Tibial nerve (tissue), 3 donors: ENCODE results near the gene ABCB4.

Experiments
- POLR2A ChIP-seq, 2 donors: fragments of 450-650 bp; IDR thresholded peaks; one replicate each; pipeline ENCODE4 v1.6.1; 2017; ENCODE audit warnings: antibody characterized with exemption in 2 of 2, mild to moderate bottlenecking in 2 of 2, moderate library complexity in 2 of 2
- TF ChIP-seq, protein P1 (sequence below), 5 experiments: fragments of 200-600 bp in 3 of 5; fragments of 450-650 bp in 2 of 5; sonication (generic) in 3 of 5; IDR thresholded peaks; one replicate each; pipeline ENCODE4 v1.5.1; 2016 to 2019; ENCODE audit warnings: antibody characterized with exemption in 5 of 5, mild to moderate bottlenecking in 3 of 5, moderate library complexity in 2 of 5

DNA sequence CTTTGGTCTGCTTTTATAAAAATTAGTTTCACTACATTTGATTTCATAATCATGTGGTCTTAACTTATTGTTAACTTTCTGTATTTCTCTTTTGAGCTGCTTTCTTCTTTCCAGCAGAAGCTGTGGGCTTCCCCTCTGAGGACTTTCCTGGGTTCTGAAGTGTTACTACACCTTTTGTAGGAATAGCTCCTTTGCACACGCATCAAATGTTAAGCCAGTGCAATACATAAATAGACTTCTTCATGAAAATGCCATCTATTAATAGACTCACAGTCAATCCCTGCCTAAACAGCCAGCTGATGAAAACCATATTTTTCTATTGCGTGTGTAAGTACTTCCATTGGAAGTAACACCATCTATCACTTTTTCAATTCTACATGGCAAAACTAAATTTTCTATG lies 1.5 kb downstream of the ABCB4 start:
- TF ChIP-seq POLR2A (IDR thresholded peaks at IDR 0.05) = no peak
- TF ChIP-seq, protein P1, sequence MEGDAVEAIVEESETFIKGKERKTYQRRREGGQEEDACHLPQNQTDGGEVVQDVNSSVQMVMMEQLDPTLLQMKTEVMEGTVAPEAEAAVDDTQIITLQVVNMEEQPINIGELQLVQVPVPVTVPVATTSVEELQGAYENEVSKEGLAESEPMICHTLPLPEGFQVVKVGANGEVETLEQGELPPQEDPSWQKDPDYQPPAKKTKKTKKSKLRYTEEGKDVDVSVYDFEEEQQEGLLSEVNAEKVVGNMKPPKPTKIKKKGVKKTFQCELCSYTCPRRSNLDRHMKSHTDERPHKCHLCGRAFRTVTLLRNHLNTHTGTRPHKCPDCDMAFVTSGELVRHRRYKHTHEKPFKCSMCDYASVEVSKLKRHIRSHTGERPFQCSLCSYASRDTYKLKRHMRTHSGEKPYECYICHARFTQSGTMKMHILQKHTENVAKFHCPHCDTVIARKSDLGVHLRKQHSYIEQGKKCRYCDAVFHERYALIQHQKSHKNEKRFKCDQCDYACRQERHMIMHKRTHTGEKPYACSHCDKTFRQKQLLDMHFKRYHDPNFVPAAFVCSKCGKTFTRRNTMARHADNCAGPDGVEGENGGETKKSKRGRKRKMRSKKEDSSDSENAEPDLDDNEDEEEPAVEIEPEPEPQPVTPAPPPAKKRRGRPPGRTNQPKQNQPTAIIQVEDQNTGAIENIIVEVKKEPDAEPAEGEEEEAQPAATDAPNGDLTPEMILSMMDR (IDR thresholded peaks at IDR 0.05) = no peak
